GM21619 (cell line): ENCODE data around the gene DNAH6.

Experiments used
- ATAC-seq: cut with Tn5 transposase; IDR thresholded peaks from one replicate; pipeline ENCODE4 v1.9.1; 2021; ENCODE audit not compliant: unreplicated experiment

The DNAH6 gene

GRCh38 chr2:84628486-84628885, 112.2 kb downstream of the DNAH6 start:
- ATAC-seq = no peak

DNA sequence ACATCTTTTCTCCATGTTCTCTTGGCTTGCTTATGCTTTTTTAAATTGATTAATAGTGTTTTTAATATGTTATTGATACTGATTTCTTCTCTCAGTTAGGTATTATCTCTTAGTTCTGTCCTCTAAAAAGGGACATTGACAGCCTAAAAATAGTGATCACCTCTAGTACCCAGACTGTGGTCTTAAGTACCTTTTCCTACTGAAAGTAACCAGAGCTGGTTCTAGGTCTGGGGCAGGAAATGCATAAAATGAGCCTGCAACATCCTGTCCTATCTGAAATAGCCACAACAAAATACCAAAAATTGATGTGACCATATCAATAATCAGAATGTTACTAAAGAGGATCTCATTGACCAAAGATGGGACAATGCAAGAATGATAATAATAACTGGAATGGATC, 113.3 kb downstream of the DNAH6 start:
- no peak for ATAC-seq

GRCh38 chr2:84631047-84631446, 114.7 kb downstream of the DNAH6 start:
- ATAC-seq = no peak

DNA sequence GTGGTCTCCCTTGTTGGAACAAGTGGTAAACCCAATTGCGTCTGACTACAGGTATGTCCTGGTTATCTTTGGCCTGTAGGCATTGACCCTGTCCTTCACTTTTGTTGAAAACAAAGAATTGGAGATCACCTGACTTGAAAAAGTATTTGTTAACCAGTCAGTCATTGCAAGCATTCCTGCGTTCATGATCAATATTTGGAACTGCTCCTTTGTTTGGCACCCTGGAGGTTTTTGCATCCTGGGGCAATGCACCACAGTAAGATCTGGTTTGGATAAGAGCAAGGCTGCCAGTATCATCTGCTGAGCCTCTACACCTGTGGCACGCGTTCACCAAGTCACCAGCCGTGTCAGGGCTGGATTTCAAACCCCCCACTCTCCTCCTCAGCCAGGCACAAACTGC, 115.7 kb downstream of the DNAH6 start:
- ATAC-seq = no peak

DNA sequence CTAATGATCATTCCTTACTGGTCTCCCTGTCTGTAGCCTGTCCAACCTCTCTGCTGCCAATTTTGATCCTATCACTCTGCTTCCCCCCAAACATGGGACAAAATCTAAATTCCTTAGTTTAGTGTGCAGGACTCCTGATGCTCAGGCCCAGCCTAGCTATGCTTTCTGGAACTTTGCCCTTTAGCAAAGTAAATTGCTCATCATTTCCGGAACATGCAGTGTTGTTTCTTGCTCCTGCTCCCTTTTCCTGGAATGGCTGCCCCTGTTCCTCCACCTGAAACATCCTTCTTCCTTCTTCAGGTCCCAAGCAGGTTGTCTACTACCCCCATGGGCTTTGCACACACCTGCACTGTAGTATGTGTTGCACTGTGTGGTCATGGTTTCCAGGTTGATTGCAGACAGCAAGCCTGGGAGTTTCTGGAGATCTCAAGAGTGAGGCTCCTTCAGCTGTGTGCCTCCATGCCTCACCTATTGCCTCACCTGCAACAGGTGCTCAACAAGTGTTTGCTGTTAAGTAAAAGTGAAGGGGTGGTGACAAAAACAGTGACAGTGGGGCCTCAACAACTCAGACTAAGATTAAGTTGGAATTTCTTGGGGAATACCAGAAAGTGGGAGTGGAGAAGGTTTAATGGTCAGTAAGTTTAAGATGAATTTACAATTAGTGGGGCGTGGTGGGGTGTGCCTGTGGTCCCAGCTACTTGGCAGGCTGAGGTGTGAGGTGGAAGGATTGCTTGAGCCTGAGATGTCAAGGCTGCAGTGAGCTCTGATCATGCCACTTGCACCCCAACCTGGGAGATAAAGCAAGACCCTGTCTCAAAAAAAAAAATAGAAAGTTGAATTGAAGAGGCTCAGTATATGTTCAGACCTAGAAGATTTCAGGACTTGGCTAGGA, 120.0 kb downstream of the DNAH6 start:
- no peak for ATAC-seq

GRCh38 chr2:84639751-84640150, 123.5 kb downstream of the DNAH6 start:
- ATAC-seq = no peak

DNA sequence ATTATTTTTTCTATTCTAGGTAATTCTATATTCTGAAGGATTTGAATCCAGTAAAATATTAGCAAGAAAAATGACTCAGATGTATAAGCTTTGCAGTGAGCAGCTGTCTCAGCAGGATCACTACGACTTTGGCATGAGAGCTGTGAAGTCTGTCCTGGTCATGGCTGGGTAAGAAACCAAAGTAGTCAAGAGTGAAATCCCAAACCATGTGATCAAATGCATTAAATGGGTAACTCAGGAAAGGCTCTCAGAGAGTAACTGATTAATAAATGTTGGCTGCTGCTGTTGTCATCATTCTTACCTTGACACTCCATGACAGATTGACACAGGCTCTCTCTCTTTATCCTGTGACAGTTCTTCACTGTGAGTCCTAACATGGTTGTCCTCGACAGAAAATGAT, 124.1 kb downstream of the DNAH6 start:
- no peak for ATAC-seq

DNA sequence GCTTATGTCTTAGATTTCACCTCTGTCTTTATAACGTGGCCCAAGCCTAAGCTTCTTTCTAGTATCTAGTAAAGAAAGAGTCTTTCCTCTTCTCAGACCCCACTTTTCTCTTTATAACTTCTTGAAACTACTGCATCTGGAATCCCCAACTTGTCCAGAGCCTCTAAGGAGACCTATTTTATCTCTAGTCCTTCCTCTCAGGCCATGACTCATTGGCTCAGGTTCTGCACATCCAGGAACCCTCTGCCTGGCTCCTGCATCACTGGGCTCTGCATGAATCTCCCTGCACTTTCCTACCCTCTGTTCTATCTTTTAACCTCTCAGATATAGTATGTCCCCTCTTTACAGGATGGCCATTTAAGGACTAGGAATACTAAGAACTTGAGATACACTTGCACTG, 124.7 kb downstream of the DNAH6 start:
- ATAC-seq = no peak

DNA sequence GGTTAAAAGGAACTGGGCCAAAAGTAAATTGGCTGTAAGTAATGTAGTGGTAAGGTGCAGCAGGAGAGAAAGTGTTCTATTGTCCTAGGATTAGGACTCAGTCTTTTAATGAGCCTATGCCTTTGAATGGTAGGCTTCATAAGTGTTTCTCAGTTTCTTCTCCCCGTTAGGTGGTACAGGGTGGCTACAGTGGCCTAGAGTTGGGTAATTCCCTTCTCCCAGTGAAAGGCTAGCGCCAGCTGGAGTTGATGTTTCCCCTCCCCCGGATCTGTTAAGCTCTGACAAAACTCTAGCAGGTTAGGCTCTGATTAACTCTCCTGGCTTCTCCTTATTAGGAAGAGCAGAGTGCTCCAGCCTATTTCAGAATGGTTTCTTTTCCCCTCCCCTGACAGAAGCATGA, 127.7 kb downstream of the DNAH6 start:
- no peak for ATAC-seq

GRCh38 chr2:84646514-84646913, 130.2 kb downstream of the DNAH6 start:
- no peak for ATAC-seq

GRCh38 chr2:84647267-84647666, 131.0 kb downstream of the DNAH6 start:
- no peak for ATAC-seq

DNA sequence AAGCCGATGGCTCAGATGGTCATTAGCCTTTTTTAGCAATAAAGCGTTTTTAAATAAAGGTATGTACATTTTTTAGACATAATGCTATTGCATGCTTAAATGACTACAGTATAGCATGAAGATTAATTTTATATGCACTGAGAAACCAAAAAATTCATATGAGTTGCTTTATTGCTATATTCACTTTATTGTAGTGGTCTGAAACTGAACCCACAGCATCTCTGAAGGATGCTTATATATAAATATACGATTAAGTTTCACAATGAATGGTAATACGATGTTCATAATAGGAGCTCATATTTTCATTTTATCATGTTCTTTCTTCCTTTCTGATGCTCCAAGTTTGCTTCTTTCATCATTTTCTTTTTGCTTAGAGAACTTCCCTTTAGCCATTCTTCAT, 132.8 kb downstream of the DNAH6 start:
- ATAC-seq = no peak

DNA sequence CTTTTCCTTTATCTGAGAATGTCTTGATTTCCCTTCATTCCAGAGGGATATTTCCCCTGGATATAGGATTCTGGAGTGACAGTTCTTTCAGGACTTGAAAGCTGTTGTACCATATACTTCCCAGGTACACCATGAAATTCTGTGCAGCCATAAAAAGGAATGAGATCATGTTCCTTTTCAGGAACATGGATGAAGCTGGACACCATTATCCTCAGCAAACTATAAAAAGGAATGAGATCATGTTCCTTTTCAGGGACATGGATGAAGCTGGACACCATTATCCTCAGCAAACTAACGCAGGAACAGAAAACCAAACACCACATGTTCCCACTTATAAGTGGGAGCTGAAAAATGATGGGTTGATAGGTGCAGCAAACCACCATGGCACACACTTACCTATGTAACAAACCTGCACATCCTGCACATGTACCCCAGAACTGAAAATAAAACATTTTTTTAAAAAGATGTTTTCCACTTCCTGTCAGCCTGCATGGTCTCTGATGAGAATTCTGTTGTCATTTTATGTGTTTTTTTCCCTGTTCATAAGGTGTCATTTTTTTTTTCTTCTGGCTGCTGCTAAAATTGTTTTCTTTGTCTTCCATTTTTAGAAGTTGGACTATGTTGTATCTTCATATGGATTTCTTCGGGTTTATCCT, 133.3 kb downstream of the DNAH6 start:
- no peak for ATAC-seq

GRCh38 chr2:84652431-84652830, 136.1 kb downstream of the DNAH6 start:
- ATAC-seq = no peak

DNA sequence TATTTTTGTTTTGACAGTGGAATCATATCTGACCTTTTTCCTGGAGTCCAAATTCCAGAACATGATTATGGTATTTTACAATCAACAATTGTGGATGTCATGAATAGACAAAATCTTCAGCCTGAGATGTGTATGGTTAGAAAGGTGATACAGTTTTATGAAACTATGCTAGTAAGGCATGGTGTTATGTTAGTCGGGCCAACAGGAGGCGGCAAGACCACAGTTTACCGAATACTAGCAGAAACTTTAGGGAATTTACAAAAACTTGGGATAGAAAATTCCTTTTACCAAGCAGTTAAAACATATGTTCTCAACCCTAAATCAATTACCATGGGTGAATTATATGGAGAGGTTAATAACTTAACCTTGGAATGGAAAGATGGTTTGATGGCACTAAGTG, 137.0 kb downstream of the DNAH6 start:
- no peak for ATAC-seq

DNA sequence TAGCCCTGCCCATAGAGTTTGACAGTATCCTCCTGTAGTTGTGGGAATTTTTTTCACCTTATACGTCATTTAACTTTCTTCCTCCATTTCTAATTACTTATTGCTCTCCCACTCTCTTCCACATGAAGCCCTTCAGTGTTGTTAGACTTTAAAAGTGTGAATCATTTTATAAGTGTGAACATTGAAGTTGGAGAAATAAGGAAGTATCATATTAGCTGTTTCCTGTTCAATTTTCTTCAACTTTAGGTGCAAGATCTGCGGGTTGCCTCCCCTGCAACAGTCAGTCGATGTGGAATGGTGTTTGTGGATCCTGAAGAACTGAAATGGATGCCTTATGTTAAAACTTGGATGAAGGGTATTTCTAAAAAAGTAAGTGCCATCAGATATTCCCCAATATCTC, 138.1 kb downstream of the DNAH6 start:
- no peak for ATAC-seq

- ATAC-seq = no peak
Observed at GRCh38 chr2:84669122-84669521, 152.8 kb downstream of the DNAH6 start.

DNA sequence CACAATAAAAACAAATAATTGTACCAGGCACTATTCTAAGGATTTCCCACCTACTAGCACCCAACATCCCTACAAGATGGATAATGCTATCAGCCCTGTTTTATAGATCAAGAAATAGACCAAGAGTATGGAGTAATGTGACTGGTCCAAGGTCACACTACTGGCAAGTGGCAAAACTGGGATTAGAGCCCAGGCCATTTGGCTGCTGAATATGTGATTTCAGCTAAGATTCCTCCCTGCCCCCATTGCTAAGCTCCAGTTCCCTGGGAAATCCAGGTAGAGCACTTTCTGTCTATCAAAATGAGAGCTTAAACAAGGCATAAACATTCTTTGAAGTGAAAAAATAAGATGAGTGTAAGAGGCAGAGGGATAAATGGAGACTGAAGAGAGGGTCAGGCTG, 157.8 kb downstream of the DNAH6 start:
- ATAC-seq = no peak

GRCh38 chr2:84674586-84674985, 158.3 kb downstream of the DNAH6 start:
- ATAC-seq = no peak

DNA sequence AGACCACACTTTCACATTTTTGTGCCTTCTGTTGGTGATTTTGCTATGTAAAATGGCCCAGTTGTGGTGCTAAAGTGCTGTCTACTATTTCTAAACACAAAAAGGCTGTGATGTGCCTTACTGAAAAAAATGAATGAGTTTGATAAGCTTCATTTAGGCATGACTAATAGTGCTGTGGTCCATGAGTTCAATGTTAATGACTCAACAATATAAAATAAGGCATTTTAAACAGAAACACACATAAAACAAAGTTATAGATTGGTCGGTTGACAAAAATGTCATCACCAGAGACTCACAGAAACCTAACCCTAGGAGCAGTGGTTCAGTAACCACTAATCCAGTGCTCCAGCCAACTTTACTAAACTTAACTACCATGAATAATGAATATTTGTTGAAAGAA, 160.0 kb downstream of the DNAH6 start:
- no peak for ATAC-seq

DNA sequence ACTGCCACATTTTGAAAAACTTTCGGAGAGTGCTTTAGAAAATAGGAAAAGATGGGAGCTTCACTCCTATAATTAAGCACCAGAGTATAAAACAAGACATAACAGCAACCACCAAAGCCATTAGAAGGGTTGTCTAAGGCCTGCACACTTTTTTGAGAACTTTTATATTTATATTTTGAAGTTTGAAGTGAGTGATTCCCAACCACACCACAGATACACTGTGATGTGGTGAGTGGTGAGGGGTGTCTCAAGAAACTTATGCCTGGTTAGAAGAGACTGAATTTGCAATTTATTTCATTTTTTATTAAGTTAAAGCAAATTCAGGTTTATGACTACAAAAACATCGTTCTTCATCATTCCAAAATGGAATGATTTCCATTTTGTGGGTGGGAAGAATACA, 161.9 kb downstream of the DNAH6 start:
- ATAC-seq = no peak

DNA sequence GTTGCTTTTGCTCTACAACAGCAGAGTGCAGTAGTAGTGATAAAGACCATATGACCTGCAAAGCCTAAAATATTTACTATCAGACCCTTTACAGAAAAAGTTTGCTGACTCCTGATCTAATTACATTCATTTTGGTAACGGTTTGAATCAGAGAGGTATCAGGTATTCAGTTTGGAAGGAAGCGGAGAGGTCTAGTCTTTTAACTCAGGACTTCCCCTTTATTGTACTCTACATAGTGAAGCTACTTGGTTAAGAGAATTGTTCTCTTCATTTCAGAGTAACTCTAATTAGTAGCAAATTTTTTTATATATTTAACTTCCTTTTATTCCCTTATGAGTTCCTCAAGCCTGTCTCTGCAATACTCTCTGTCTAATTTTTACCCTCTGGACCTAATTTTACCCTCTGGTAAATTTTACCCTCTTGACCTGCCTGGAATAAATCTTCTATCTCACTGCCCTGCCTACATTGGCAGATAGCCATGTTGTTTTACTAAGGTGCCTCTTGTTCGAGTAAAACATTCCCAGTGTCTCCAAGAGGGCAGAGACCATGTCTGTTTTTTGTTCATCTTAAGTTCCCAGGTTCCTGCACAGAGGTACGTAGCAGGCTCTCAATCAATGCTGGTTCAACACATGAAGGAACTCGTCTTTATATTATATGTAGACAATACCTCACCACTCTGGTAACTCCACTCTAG, 170.6 kb downstream of the DNAH6 start:
- no peak for ATAC-seq
